LNCaP clone FGC (cell line): ENCODE data around the gene ARL5B.
"Not testable (repeated sequence)": the region's sequence is repeated elsewhere in the genome, so short reads cannot be mapped to it uniquely, and the experiment has no call there.

ENCODE experiments used
- DNase-seq: peaks from one replicate; pipeline ENCODE4 v3.0.0-alpha.2; 2011; ENCODE audit warnings: low read depth
- H3K4me3 ChIP-seq: 2 replicates; pipeline ENCODE4 v1.5.1; 2011; ENCODE audit warnings: mild to moderate bottlenecking, low read depth, low read length, control low read depth
- TF ChIP-seq, protein P1 (sequence below): IDR thresholded peaks from 2 replicates; pipeline ENCODE4 v1.5.1; 2012; ENCODE audit warnings: mild to moderate bottlenecking; ENCODE audit not compliant: control insufficient read depth, insufficient read depth; ENCODE audit errors: extremely low read depth

The ARL5B gene

DNA sequence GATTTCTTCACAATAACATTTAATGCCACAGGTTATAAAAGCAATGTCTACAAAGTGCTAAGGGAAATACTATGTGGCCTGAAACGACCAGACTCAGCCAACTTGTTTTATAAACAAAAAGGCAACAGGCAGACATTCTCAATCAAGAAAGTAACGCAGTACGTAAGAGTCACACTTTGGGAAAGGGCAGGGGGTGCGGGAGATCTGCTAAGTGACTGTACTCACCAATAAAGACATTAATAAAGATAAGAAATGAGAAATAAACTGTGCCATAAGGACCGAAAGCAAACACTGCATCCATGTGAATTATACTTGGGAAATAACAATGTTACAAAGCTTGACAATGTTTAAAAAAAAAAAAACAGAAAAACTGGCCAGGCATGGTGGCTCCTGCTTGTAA, 33.3 kb upstream of the ARL5B start:
- TF ChIP-seq, protein P1, sequence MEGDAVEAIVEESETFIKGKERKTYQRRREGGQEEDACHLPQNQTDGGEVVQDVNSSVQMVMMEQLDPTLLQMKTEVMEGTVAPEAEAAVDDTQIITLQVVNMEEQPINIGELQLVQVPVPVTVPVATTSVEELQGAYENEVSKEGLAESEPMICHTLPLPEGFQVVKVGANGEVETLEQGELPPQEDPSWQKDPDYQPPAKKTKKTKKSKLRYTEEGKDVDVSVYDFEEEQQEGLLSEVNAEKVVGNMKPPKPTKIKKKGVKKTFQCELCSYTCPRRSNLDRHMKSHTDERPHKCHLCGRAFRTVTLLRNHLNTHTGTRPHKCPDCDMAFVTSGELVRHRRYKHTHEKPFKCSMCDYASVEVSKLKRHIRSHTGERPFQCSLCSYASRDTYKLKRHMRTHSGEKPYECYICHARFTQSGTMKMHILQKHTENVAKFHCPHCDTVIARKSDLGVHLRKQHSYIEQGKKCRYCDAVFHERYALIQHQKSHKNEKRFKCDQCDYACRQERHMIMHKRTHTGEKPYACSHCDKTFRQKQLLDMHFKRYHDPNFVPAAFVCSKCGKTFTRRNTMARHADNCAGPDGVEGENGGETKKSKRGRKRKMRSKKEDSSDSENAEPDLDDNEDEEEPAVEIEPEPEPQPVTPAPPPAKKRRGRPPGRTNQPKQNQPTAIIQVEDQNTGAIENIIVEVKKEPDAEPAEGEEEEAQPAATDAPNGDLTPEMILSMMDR: no peak
- DNase-seq: peak; percentile 54

GRCh38 chr10:18627452-18628018, 31.7 kb upstream of the ARL5B start:
- not testable (repeated sequence) for DNase-seq
- H3K4me3 ChIP-seq: peak overlapping the region; percentile 44

More for the DNA sequence above, 33.3 kb upstream of the ARL5B start:
- H3K4me3 ChIP-seq: no peak overlapping the region

- not testable (repeated sequence) for H3K4me3 ChIP-seq, DNase-seq
These were observed 26.7 kb upstream of the ARL5B start for GRCh38 chr10:18632500-18632899.

- TF ChIP-seq, protein P1: no peak
- no peak for DNase-seq
These were observed 23.2 kb upstream of the ARL5B start for GRCh38 chr10:18635995-18636394.

DNA sequence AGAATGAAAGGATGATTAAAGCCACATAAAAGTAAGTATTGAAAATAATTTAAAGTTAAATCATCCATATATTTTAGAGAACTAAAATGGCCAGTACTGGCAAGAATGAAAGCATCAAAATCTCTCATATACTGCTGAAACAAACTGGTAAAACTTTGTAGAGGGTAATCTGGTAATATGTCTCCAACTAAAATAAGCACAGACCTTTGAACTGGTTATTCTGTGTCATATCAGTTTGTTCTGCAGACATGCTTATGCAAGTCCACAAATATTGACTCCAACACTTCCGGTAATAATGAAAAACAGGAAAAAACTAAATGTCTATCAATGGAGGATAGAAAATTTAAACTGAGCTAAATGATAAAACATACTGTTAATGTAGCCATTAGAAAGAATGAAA, 21.8 kb upstream of the ARL5B start:
- not testable (repeated sequence) for H3K4me3 ChIP-seq, DNase-seq

More at GRCh38 chr10:18635995-18636394, 23.2 kb upstream of the ARL5B start:
- H3K4me3 ChIP-seq: no peak overlapping the region

DNA sequence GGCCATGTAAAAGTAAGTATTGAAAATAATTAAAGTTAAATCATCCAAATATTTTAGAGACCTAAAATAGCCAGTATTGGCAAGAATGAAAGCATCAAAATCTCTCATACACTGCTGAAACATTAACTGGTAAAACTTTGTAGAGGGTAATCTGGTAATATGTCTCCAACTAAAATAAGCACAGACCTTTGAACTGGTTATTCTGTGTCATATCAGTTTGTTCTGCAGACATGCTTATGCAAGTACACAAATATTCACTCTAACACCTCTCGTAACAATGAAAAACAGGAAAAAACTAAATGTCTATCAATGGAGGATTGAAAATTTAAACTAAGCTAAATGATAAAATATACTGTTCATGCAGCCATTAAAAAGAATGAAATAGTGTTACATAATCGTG, 19.5 kb upstream of the ARL5B start:
- DNase-seq, H3K4me3 ChIP-seq: not testable (repeated sequence)

DNA sequence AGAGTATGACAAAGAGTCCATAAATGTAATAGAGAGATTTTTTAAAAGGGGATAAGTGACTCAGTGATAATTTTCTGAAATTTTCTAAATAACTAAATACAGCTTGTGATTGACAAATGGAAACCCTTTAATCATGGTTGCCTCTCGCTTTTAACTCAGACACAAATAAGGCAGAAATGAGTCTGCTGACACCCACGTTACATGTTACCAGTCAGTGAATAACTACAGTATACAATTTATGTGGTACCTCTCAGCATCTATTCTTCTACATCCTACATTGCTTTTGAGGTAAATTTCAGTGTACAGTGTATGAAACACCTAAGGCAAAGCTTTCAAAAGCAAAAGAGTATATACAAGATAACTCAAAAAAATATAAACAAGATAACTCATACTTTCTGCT, 12.1 kb upstream of the ARL5B start:
- DNase-seq: no peak
- TF ChIP-seq, protein P1: no peak

DNA sequence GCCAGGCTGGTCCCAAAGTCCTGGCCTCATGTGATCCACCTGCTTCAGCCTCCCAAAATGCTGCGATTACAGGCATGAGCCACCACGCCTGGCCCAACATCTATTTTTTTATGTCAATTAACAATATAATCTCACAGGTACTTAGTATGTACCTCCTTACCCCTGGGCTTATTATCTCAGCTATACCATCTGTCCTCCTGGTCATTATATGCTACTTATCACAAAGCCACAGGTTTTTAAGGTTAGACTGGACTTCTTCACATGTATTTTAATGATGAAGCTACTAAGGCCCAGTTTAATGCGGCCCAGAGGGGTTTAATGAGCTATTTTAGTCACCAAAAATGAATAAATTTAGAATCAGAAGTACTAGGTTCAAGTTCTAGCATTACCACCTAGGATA, 11.3 kb upstream of the ARL5B start:
- no peak overlapping the region for H3K4me3 ChIP-seq
- no peak for DNase-seq
- TF ChIP-seq, protein P1: no peak

More for the DNA sequence above, 12.1 kb upstream of the ARL5B start:
- no peak overlapping the region for H3K4me3 ChIP-seq

- H3K4me3 ChIP-seq: 0 out of 2 replicates have a peak overlapping the region, but pooled peaks have one; percentile 88
- TF ChIP-seq, protein P1: no peak
- no peak for DNase-seq
These were observed 9.8 kb upstream of the ARL5B start for GRCh38 chr10:18649364-18649959.
